Kidney epithelial cell (primary cell): Measurements from ENCODE around the gene TECR. TPM values are rescaled to one million over a fixed set of nuclear protein-coding genes. Genes with fewer than 3 reads are reported as not detected.
"Not testable (repeated sequence)": the region's sequence is repeated elsewhere in the genome, so short reads cannot be mapped to it uniquely, and the experiment has no call there.

Experiments
- DNase-seq: peaks from one replicate; pipeline ENCODE4 v3.0.0-alpha.2; 2010; ENCODE audit warnings: low read depth
- H3K27me3 ChIP-seq: 2 replicates; pipeline ENCODE4 v1.6.0; 2011; ENCODE audit warnings: low read length; ENCODE audit not compliant: control insufficient read depth, insufficient read depth
- H3K36me3 ChIP-seq: 2 replicates; pipeline ENCODE4 v1.5.1; 2011; ENCODE audit warnings: low read length; ENCODE audit not compliant: control insufficient read depth, insufficient read depth
- H3K4me3 ChIP-seq: 2 replicates; pipeline ENCODE4 v1.5.1; 2011; ENCODE audit warnings: low read depth, mild to moderate bottlenecking, control low read depth, low read length
- CTCF ChIP-seq: IDR thresholded peaks from 2 replicates; pipeline ENCODE4 v1.5.1; 2011; ENCODE audit warnings: mild to moderate bottlenecking, moderate library complexity, low read length, control low read depth, inconsistent platforms; ENCODE audit not compliant: insufficient read depth, poor library complexity, severe bottlenecking
- total RNA-seq: library from RNA; depleted of rRNA; stranded (reverse); fragments of >200 nt; gene quantifications from 2 replicates; pipeline ENCODE4 v1.2.3, GENCODE V29; 2015

TECR gene
- total RNA-seq, 1 donor from 2014 or later: 55.0 TPM

- H3K36me3 ChIP-seq: no peaks in the 10 kb centered on the region
- TF ChIP-seq CTCF: no peak
- H3K27me3 ChIP-seq: no peaks in the 10 kb centered on the region
- DNase-seq: no peak
- no peak overlapping the region for H3K4me3 ChIP-seq
Measured at GRCh38 chr19:14540741-14541525, 11.5 kb downstream of the TECR start.

- not testable (repeated sequence) for H3K4me3 ChIP-seq, DNase-seq, H3K36me3 ChIP-seq, H3K27me3 ChIP-seq
Measured at GRCh38 chr19:14541979-14542378, 12.6 kb downstream of the TECR start.

GRCh38 chr19:14542711-14543328 lies 13.4 kb downstream of the TECR start:
- Histone ChIP-seq H3K36me3 (no peaks in the 10 kb centered on the region), H3K27me3 (no peaks in the 10 kb centered on the region), H3K4me3 (no peak overlapping the region)
- TF ChIP-seq CTCF: no peak
- no peak for DNase-seq

- DNase-seq: no peak
Measured at GRCh38 chr19:14544047-14544446, 14.7 kb downstream of the TECR start.

GRCh38 chr19:14544977-14545715 lies 15.8 kb downstream of the TECR start:
- Histone ChIP-seq H3K36me3 (no peaks in the 10 kb centered on the region), H3K4me3 (no peak overlapping the region), H3K27me3 (no peaks in the 10 kb centered on the region)
- no peak for TF ChIP-seq CTCF
- DNase-seq: no peak

More at GRCh38 chr19:14544047-14544446, 14.7 kb downstream of the TECR start:
- H3K36me3 ChIP-seq: no peaks in the 10 kb centered on the region
- TF ChIP-seq CTCF: no peak
- no peaks in the 10 kb centered on the region for H3K27me3 ChIP-seq
- no peak overlapping the region for H3K4me3 ChIP-seq

- DNase-seq: no peak
- no peak for TF ChIP-seq CTCF
- H3K36me3 ChIP-seq: no peaks in the 10 kb centered on the region
- H3K27me3 ChIP-seq: no peaks in the 10 kb centered on the region
- H3K4me3 ChIP-seq: no peak overlapping the region
Measured at GRCh38 chr19:14545716-14546082, 16.3 kb downstream of the TECR start.
